GM18868 (cell line): ENCODE data around the gene STUB1.

Experiments
- ATAC-seq: cut with Tn5 transposase; IDR thresholded peaks from one replicate; pipeline ENCODE4 v1.9.1; 2021; ENCODE audit warnings: mild to moderate bottlenecking, moderate library complexity; ENCODE audit not compliant: unreplicated experiment

Gene STUB1

DNA sequence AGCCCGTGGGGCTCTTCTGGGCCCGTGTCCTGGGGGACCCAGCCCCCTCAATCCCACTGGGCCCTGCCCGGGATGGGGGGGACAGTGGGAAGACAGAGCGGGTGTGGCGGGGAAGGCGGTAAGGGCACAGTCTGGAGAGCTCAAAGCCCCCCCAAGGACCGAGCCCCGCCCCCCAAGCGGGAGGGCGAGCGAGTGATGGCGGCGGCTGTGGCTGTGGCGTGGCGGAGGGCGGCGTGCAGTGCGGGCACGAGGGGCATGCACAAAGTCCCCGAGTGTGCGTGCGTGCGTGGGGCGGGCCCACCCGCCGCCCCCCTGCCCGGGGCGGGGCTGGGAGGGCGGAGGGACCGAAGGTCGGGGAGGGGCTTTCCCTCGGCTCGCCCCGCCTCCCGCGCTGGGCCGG, 13.6 kb downstream of the STUB1 start:
- ATAC-seq: no peak

DNA sequence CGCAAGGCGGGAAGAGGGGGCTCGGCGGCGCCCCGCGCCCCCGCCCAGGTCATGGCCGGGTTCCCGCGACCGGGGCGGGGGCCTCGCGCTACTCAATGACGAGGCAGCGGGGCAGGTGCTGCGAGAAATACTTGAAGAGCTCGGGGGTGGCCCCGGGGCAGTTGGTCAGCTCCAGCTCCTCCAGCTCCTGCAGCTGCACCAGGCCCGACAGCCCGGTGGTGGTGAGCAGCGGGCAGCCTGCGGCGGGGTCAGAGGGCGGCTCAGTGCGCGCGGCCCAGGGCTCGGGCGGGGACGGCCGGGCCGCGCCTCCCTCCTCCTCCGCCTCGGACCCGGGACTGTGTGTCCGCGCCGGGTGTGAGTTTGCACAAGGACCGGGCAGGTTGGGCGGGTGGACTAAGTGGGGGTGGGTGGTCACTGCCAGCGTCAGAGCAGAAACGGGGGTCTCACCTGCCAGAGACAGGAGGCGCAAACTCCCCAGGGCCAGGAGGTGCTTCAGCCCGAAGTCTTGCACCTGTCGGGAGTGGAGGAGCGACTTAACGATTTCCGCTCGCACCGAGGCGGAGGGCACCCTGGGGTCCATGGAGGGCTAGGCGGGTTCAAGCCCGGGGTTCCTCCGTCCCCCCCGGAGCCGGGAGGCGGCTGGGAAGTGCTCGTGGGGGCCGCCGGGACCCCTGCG, 14.1 kb downstream of the STUB1 start:
- ATAC-seq: no peak

DNA sequence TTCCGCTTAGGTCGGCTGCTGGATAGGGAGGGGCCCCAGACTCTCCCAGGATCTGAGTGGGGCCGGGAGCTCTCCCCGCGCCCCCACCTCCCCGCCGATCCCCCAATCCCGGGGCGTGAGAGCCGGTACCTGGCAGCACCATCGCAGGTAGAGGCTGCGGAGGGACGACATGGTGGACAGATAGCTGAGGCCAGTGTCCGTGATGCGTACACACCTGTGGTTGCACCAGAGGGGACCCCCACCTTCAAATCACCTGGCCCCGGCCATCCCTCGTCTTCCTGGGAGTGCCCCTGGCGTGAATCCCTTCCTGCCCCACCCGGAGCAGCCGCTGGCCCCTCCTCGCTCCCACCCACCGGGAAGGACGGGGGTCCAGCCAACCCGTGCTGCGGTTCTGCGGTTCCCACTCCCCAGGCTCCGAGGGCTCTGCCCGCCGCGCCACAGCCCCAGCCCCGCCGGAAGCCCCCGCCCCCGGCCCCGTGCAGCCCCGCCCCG, 14.7 kb downstream of the STUB1 start:
- ATAC-seq: no peak

DNA sequence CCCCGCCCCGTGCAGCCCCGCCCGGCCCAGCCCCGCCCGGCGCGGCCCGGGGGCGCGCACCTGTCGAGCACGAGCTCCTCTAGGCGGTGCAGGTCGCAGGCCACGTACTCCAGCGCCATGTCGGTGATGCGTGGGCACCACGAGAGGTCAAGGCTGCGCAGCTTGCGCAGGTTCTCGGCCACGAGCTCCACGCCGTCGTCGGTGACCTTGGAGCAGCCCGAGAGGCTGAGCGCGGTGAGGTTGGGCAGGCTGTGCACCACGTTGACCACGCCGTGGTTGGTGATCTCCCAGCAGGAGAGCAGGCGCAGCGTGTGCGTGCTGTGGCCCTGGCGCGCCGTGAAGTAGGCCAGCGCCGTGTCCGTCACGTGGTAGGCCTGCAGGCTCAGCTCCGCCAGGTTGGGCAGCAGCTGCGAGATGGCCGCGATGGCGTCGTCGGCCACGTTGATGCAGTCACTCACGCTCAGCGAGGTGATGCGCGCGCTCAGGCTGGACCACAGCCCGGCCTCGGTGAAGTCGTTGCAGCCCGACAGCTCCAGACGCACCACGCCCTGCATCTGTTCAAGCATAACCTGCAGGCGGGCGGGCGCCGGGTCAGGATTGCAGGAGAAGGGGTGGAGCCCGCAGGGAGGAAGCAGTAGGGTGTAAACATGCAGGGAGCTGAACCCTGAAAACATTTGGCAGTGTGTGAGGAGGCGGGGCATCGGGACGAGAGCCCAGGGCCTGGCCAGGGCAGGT, 15.3 kb downstream of the STUB1 start:
- no peak for ATAC-seq

DNA sequence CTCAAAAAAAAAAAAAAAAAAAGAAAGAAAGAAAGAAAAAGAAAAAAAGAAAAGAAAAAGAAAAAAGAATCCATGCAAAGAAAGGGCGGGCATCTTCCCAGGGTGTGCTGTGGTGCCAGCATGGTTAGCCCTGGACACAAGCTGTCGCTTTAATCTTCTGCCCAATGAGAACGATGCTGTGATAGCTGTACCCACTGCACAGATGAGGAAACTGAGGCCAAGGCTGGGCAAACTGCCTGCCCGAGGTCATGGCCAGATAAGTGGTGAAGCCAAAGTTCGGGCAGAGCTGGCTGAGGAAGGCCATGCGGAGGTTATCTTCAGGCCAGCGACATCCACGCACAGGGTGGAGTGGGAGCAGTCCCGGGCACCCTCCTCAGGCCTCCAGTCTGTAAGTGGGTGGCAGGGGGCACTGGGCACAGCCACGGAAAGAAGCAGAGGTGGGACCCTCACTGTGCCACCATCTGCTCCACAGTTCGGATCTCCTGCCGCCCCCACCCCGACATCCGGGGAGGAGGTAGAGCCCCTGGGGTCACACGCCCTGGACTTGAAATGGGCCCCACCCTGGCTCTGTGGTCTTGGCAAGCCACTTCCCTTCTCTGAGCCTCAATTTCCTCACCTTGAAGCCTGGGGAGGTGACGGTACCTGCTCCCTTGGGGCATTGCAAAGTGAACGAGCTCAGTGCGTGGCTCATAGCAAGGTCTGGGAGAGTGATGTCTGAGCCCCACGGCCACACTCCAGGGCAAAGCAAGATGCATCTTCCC, 18.9 kb downstream of the STUB1 start:
- ATAC-seq: no peak

DNA sequence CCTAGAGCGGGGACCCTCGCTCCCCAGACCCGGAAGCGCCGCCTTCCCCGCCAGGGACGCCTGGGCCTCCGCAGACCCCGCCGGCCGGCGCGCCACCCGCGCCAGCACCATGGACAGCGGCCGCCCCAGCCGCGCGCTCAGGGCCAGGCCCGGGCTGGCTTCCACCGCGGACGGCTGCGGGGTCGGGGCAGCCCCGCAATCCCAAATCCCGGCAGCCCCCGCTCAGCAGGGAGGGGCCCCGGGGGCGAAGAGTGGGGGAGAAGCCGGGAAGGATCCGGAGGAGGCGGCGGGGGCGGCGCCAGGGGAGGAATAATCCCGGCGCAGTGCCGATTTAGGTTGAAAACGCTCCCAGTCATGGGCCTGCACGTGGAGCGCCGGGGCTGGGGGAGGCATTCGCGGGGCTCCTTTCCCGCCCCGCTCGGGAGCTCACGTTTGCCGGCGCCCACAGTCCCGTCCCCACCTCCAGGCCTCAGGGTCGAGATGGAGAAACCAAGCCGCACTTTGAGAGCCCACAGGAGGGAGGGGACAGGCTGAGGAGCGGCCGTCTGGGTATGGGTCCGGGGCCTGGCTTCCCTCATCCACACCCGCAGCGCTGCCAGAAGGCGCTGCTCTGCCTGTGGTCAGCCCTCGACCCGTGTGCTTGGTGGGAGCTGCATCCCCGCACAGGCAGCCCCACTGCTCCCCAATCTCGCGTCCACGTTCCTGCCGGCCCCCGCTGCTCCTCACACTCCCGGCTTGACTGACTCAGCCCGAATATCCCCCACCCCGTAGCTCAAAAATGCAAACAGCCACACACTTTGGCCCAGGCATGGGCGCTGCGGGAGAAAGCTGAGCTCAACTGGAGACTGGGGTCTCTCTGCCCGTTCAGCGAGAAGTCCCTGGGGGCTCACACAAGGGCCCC, 20.7 kb downstream of the STUB1 start:
- ATAC-seq: no peak

DNA sequence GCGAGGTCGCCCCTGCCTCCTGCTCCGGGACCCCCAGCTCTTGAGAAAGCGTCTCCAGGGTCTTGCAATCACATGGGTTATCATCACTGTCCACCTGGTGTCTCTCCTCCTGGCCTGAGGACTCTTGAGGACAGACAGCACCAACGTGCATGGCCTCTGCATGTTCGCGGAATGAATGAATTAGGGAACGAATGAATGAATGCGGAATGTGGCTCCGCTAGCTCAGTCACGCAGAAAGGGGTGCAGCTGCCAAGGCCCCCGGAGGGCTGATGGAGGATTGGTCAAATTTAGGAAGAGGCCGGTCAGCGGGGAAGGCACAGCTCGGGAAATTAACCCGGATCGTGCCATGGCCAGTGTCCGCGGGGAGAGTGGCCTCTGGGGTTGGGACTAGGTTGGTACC, 22.1 kb downstream of the STUB1 start:
- no peak for ATAC-seq

DNA sequence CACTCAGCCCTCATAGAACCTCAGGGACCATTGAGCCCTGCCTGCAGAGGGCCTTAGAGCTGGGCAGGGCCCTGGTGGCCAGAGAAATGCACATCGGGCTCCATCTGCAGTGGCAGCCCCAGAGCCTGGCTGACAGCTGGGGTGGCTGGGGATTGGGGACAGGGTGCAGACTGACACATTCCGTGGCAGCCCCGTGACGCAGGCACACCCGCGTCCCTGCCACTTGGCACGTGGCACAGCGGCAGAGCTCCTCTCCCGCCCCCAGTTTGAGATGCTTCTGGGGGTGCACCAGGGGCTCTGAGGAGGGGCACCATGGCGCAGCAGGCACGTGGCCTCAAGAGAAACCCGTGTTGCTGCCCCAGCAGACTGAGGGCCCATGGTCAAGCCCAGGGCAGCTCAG, 23.2 kb downstream of the STUB1 start:
- ATAC-seq: no peak

DNA sequence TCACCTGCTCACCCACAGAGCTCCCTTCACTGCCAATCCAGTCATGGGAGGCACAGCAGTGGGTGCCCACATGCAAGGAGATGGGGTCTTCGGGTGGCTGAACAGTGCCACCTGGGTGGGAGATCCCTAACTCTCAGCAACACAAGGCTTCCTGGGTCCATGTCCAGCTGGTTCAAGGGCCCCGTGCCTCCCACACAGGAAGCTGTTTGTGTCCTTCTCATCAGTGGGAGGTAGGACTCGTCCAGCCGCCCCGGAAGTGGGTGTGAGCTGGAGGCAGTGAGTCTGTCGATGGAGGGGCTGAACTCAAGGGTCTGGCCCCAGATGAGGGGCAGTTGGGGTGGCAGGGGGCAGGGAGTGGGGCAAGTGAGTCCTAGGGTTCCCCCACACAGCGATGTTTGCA, 23.8 kb downstream of the STUB1 start:
- no peak for ATAC-seq

DNA sequence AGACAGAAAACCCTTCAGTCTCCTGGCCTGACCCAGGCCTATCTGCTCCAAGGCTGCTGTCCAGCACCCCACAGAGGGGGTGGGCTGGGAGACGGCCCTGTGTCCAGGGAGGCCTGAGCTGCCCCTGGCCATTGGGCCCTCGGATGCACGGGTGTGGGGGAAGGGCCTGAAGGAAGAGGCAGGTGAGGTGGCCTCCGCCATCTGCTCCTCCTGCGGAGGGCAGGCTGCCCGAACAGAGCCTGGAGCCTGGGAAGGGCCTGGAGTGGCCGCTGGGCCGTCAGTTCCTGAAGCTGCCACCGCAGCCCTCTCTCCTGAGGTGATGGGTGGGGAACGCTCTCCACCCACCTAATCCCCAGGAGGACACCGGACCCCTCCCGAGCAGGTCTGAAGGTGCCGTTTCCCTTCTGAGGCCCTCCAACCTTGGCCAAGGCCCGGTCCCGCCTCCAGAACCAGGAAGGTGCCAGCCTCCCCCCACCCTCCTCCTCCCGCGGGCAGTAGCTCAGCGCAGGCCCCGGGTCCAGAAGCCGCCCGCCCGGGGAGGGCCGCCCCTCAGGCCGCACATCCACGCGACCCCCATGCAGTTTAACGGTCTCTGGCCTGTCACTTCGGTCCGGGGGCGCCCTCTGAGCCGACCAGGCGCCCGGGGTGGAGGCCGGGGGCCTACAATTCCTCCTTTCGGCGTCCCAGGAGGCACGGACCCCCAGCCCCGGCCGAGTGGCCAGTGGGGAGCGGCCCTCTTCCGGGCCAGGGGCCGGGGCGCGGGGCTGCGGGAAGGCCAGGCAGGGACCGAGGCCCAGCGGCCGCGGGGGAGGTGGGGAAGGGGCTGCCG, 24.6 kb downstream of the STUB1 start:
- ATAC-seq: no peak

DNA sequence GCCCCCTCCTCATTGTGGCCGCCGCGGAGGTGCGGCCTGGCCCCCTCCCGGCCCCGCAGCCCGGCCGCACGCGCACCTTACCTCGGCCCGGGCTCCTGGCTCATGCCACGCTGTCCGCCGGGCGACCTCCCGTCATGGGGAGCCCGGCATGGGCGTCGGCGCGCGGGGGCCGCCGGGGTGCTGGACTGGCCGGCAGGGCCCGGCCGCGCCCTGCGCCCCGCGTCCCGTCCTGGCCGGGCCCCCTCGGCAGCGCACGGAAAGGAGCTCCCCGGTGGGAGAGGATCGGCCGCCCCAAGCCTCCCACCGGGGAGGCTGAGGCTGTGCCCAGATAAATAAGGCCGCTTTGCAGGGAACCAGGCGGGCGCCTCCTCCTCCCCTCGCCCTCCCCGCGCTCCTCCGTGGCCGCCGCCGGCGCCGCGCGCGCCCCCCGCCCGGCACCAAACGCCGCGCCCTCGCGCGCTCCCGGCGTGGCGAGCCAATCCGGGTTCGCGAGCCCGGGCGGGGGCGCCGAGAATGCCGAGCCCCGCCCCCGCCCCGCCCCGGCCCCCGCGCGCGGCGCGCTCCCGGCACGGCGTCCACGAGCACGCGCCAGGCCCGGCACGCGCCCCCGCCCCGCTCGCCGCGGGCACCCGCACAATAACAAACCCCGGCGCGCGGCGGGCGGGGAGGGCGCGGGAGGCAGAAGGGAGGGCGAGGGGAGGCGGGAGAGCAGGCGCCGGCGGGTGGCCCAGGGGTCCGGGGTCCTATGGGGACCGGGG, 25.4 kb downstream of the STUB1 start, which contains the start of gene FBXL16:
TSS of gene FBXL16 (minus strand) at position 371 of the 758 bp plus-strand sequence. CDS start 8,396 bp downstream, outside the sequence.
- ATAC-seq: no peak

DNA sequence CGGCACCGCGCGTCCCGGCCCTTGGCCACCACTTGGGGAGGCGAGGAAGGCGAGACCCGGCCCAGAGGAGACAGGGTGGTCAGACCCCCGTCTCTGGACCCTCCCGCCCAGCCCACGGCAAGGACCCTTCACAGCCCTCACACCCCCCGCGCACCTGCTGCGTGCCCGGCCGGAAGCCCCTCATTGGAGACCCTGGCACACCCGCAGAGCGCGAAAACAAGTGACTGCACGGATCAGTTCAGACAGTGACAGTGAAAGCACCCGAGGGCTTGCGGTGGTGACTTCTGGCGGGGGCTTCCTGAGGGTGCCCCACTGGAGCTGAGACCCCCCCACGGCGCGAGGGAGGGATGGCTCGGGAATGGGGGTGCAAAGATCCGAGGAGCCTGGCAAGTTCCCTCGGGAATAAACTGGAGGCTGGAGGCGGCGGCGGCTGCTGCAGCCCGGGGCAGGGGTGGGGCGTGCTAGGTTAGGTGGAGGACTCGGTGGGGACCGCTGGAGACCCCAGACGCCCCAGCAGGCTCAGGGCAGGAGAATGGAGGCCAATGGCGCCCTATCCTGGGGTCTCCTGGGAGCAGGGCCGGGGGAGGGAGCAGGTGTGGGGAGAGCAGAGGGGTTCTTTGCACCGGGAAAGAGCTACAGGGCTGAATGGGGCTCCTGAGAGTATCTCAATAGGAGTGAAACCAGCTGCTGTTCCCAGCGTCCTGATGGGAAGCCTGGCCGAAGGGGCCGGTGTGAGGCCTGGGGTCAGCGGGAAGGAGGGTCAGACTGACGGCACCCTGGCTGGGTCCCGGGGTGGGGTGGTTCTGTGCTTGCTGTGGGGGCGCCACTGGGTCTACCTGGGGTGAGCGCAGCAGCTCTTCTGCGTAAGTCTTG, 26.2 kb downstream of the STUB1 start:
- no peak for ATAC-seq

DNA sequence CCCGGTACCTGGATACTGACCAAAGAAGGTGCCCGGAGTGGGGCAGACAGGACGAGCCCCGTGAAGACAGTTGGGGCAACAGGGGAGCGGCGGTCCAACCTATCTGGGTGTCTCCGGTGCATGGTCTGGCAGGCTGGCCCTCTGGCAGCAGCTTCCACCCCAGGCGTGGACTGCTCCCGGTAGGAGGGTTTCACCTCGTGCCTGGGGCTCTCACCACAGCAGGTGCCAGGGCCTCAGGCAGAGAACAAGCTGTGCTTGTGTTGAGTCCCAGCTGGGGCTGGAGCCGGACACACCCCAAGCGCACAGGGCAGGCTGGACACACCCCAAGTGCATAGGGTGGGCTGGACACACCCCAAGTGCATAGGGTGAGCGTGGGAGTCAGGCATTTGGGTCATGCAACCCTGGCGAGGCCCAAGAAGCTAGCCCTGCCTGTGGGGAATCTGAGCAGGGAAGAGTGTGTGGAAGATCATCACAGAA, 26.9 kb downstream of the STUB1 start:
- ATAC-seq: no peak

DNA sequence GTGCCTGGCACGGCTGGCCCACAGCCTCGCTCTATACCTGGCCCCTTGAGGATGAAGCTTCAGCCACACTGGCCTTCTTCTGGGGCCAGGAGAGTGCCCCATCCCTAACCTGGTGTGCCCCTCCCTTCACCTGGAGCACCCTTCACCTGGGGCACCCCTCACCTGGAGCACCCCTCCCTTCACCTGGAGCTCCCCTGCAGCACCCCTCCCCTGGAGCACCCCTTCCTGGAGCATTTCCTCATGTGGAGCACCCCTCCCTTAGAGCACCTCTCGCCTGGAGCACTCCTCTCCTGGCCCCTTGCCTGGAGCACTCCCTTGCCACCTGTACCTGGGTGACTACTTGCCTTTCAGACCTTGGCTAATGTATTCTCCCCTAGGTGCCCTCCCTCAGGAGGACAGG, 27.8 kb downstream of the STUB1 start:
- ATAC-seq: no peak

DNA sequence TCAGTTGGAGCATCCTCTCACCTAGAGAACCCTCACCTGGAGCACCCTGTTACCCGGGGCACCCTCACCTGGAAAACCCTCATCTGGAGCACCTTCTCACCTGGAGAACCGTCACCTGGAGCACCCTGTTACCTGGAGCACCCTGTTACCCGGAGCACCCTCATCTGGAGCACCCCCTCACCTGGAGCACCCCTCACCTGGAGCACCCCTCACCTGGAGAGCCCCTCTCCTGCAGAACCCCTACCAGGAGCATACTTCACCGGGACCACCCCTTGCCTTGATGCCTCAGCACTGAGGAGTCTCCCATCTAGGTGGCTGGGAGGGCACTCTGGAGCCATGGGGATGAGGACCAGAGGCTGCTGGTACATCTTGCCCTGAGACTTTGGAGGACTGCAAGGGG, 28.7 kb downstream of the STUB1 start:
- no peak for ATAC-seq

DNA sequence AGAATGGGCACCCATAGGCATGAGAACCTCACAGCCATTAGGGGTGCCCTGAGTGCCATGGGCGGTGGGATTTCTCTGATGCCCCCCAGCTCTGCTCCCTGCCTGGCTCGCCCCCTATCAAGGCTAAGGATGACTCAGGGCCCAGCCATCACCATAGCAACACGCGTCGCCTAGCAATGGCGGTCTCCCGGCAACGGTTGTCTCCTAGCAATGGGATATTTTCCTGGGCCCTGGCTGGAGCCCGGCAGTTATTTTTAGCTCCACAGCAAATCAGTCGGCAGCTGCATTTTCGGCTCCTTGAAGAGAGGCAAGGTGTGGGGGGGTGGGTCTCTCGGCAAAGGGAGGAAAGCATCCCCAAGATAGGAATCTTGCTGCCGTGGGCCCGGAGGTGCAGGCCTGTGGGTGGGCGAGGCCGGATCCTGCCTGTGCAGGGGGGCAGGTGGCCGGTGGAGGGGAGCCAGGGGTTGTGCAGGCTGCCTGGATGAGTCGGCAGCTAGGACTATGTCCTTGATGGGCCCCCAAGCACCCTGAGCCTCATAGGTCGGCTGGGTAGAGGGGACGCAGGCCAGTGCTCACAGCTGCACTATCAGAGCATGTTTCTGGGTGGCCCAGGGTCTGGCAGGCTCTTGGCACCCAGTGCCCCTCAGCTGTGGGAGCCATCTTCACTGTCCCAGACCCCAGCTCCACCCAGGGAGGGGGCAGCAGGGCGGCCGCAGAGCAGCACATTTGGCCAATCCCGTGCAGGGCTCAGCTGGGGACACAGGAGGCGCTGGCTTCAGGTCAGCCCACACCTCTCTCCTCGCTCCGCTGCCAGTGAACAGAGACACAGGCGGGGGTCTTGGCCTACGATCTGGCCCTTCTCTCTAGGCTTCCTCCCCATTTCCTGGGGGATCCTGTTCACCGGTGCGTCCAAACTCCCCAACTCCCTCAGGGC, 29.6 kb downstream of the STUB1 start:
- no peak for ATAC-seq
